Measurements from ENCODE around the gene NKX3-2. TPM values are rescaled to one million over a fixed set of nuclear protein-coding genes. Genes with fewer than 3 reads are reported as not detected.

Gene NKX3-2
- total and polyA plus RNA-seq, 9 of the 15 experiments (the other 6 are each of a cell fraction or from before 2014, with no cell fraction given): 0.03 to 0.81 (median 0.27) TPM; not detected in 1

- TF ChIP-seq STAG1 (CRISPR knock-in tag; IDR thresholded peaks at IDR 0.05; ENCODE audit: borderline replicate concordance) (peak; percentile 89; the same call in 1 of the 2 replicates), TFAM (CRISPR knock-in tag; conservative IDR thresholded peaks at IDR 0.05) (no peak), RBM15 (IDR thresholded peaks at IDR 0.05; ENCODE audit: insufficient read depth, low read length) (no peak), ZC3H11A (IDR thresholded peaks at IDR 0.05; ENCODE audit: low read depth, low read length) (no peak), NCOA6 (IDR thresholded peaks at IDR 0.05) (no peak), PCBP2 (IDR thresholded peaks at IDR 0.05; ENCODE audit: low read depth, low read length, poor library complexity, severe bottlenecking) (no peak)
- TF ChIP-seq, protein P1, sequence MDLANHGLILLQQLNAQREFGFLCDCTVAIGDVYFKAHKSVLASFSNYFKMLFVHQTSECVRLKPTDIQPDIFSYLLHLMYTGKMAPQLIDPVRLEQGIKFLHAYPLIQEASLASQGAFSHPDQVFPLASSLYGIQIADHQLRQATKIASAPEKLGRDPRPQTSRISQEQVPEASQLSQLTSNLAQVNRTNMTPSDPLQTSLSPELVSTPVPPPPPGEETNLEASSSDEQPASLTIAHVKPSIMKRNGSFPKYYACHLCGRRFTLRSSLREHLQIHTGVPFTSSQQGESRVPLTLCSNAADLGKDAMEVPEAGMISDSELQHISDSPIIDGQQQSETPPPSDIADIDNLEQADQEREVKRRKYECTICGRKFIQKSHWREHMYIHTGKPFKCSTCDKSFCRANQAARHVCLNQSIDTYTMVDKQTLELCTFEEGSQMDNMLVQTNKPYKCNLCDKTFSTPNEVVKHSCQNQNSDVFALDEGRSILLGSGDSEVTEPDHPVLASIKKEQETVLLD (IDR thresholded peaks at IDR 0.05): no peak
Observed at GRCh38 chr4:13548984-13549546, 4.8 kb upstream of the NKX3-2 start (continued).
